ENCODE data around the gene BCL2L13.
"Not testable (repeated sequence)": the region's sequence is repeated elsewhere in the genome, so short reads cannot be mapped to it uniquely, and the experiment has no call there.

The BCL2L13 gene

DNA sequence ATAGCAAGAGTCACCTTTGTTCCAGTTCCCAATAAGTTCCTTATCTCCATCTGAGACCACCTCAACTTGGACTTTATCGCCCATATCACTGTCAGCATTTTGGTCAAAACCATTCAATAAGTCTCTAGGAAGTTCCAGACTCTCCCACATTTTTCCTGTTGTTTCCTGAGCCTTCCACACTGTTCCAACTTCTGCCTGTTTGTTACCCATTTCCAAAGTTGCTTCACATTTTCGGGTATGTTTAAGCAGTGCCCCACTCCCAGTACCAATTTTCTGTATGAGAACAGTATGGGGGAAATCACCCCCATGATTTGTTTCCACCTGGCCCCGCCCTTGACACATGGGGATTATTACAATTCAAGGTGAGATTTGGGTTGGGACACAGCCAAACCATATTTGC, 26.7 kb downstream of the BCL2L13 start:
- TF ChIP-seq EZH2 (optimal IDR thresholded peaks at IDR 0.05; ENCODE audit: low read depth, low read length), result no peak
- no peak for TF ChIP-seq EZH2phosphoT487 (IDR thresholded peaks at IDR 0.05; ENCODE audit: low read length)
- TF ChIP-seq, protein P1, sequence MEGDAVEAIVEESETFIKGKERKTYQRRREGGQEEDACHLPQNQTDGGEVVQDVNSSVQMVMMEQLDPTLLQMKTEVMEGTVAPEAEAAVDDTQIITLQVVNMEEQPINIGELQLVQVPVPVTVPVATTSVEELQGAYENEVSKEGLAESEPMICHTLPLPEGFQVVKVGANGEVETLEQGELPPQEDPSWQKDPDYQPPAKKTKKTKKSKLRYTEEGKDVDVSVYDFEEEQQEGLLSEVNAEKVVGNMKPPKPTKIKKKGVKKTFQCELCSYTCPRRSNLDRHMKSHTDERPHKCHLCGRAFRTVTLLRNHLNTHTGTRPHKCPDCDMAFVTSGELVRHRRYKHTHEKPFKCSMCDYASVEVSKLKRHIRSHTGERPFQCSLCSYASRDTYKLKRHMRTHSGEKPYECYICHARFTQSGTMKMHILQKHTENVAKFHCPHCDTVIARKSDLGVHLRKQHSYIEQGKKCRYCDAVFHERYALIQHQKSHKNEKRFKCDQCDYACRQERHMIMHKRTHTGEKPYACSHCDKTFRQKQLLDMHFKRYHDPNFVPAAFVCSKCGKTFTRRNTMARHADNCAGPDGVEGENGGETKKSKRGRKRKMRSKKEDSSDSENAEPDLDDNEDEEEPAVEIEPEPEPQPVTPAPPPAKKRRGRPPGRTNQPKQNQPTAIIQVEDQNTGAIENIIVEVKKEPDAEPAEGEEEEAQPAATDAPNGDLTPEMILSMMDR (IDR thresholded peaks at IDR 0.05; ENCODE audit: low read length), result no peak
- no peaks in the 10 kb centered on the region for H3K36me3 ChIP-seq (replicated peaks; ENCODE audit: insufficient read depth, low read length)
- H3F3A ChIP-seq (ENCODE audit: insufficient read depth, low read length), result no peaks in the 10 kb centered on the region
- 0 out of 2 replicates have a peak, but pooled peaks cover 2% of the 10 kb centered on the region for H3K79me2 ChIP-seq (ENCODE audit: low read length)
- H2AFZ ChIP-seq (ENCODE audit: low read length), result no peak overlapping the region
- H3K9ac ChIP-seq (ENCODE audit: low read length), result no peak overlapping the region
- no peak overlapping the region for H3K27ac ChIP-seq (ENCODE audit: low read length)
- no peak overlapping the region for H3K4me2 ChIP-seq (ENCODE audit: low read depth, low read length)
- H3K4me3 ChIP-seq (ENCODE audit: low read length), result no peak overlapping the region
- H3K9me3 ChIP-seq (replicated peaks; ENCODE audit: insufficient read depth, low read length), result no peaks in the 10 kb centered on the region
- H3K4me1 ChIP-seq (ENCODE audit: low read length), result no peaks in the 10 kb centered on the region
- H4K20me1 ChIP-seq (ENCODE audit: insufficient read depth, low read length), result no peaks in the 10 kb centered on the region
- no peak for DNase-seq
- H3K9me2 ChIP-seq (replicated peaks; ENCODE audit: insufficient read depth, low read length), result no peaks in the 10 kb centered on the region
- no peaks in the 10 kb centered on the region for H3K27me3 ChIP-seq (replicated peaks; ENCODE audit: insufficient read depth, low read length)

DNA sequence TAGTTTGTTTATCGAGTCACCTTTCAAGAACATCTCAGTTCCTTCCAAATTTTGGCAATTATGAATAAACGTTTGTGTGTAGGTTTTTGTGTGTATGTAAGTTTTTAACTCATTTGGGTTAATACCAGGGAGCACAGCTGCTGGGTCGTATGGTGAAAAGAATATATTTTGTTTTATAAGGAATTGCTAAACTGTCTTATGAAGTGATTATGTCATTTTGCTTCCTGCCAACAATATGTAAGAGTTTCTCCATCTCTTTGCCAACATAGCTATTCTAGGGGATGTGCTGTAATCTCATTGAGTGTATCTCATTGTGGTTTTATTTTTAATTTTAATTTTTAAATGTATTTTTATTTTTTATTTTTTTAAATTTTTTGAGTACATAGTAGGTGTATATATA, 27.3 kb downstream of the BCL2L13 start:
- Histone ChIP-seq H4K20me1 (ENCODE audit: insufficient read depth, low read length) (no peaks in the 10 kb centered on the region), H3K27ac (ENCODE audit: low read length) (no peak overlapping the region), H3K36me3 (replicated peaks; ENCODE audit: insufficient read depth, low read length) (no peaks in the 10 kb centered on the region), H3K9me3 (replicated peaks; ENCODE audit: insufficient read depth, low read length) (no peaks in the 10 kb centered on the region), H3K27me3 (replicated peaks; ENCODE audit: insufficient read depth, low read length) (no peaks in the 10 kb centered on the region), H3K4me3 (ENCODE audit: low read length) (no peak overlapping the region), H2AFZ (ENCODE audit: low read length) (no peak overlapping the region), H3K9ac (ENCODE audit: low read length) (no peak overlapping the region), H3K4me1 (ENCODE audit: low read length) (no peaks in the 10 kb centered on the region), H3K4me2 (ENCODE audit: low read depth, low read length) (no peak overlapping the region), H3F3A (ENCODE audit: insufficient read depth, low read length) (no peaks in the 10 kb centered on the region), H3K9me2 (replicated peaks; ENCODE audit: insufficient read depth, low read length) (no peaks in the 10 kb centered on the region), H3K79me2 (ENCODE audit: low read length) (0 out of 2 replicates have a peak, but pooled peaks cover 2% of the 10 kb centered on the region)
- no peak for DNase-seq
- TF ChIP-seq EZH2 (optimal IDR thresholded peaks at IDR 0.05; ENCODE audit: low read depth, low read length) (no peak), EZH2phosphoT487 (IDR thresholded peaks at IDR 0.05; ENCODE audit: low read length) (no peak)
- TF ChIP-seq, protein P1 (IDR thresholded peaks at IDR 0.05; ENCODE audit: low read length), result no peak

DNA sequence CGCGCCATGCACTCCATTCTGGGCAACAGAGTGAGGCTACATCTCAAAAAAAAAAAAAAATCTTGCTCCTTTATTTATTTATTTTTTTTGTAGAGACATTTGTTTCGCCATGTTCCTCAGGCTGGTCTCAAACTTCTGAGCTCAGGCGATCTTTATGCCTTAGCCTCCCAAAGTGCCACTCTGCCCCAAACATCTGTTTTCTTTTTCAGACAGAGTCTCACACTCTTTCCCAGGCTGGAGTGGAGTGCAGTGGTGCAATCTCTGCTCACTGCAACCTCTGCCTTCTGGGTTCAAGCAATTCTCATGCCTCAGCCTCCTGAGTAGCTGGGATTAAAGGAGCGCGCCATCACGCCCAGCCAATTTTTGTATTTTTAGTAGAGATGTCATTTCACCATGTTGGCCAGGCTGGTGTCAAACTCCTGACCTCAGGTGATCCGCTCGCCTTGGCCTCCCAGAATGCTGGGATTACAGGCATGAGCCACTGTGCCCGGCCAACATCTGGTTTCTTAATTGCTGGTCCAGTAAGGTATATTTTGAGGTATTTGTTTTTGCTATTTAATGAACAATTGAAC, 33.0 kb downstream of the BCL2L13 start:
- H2AFZ ChIP-seq (ENCODE audit: low read length); H3K79me2 ChIP-seq (ENCODE audit: low read length); H3K4me2 ChIP-seq (ENCODE audit: low read depth, low read length); H3K4me3 ChIP-seq (ENCODE audit: low read length); H3K27ac ChIP-seq (ENCODE audit: low read length); H3K9me3 ChIP-seq (replicated peaks; ENCODE audit: insufficient read depth, low read length); H3K27me3 ChIP-seq (replicated peaks; ENCODE audit: insufficient read depth, low read length); H3K9me2 ChIP-seq (replicated peaks; ENCODE audit: insufficient read depth, low read length); H3K4me1 ChIP-seq (ENCODE audit: low read length); H3F3A ChIP-seq (ENCODE audit: insufficient read depth, low read length); DNase-seq; H4K20me1 ChIP-seq (ENCODE audit: insufficient read depth, low read length); H3K36me3 ChIP-seq (replicated peaks; ENCODE audit: insufficient read depth, low read length); H3K9ac ChIP-seq (ENCODE audit: low read length): not testable (repeated sequence)

DNA sequence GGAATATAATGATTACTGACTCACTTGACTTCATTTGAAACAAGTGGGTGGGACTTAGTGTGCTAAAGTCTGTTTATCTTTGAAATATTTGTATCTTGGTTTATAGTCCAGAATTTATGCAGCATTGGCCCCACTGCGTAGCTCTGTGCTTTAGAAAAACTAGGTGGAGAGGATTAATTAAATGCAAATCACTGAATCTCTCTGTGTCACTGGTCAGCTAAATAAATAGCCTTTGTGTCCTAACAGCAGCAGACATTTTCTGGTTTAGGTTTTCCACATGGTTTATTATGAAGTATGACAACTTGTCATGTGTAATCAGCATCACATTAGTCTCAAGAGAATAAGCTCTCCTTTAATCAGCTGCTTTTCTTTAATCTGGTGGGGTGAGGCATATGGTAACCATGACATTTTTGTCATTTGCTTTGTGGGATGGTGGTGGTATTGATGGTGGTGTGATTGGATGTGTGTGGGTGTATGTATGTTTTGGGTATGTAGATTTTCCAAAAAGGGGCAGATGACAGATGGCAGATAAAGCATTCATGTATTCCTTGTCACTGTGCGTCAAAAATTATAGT, 33.9 kb downstream of the BCL2L13 start:
- Histone ChIP-seq H3K27ac (ENCODE audit: low read length) (no peak overlapping the region), H3K27me3 (replicated peaks; ENCODE audit: insufficient read depth, low read length) (no peaks in the 10 kb centered on the region), H4K20me1 (ENCODE audit: insufficient read depth, low read length) (no peaks in the 10 kb centered on the region), H3K4me1 (ENCODE audit: low read length) (no peaks in the 10 kb centered on the region), H3K79me2 (ENCODE audit: low read length) (peaks cover 5% of the 10 kb centered on the region), H3K36me3 (replicated peaks; ENCODE audit: insufficient read depth, low read length) (no peaks in the 10 kb centered on the region), H3K9ac (ENCODE audit: low read length) (no peak overlapping the region), H3K4me2 (ENCODE audit: low read depth, low read length) (no peak overlapping the region), H3K9me3 (replicated peaks; ENCODE audit: insufficient read depth, low read length) (no peaks in the 10 kb centered on the region), H3K4me3 (ENCODE audit: low read length) (no peak overlapping the region), H2AFZ (ENCODE audit: low read length) (no peak overlapping the region), H3F3A (ENCODE audit: insufficient read depth, low read length) (no peaks in the 10 kb centered on the region), H3K9me2 (replicated peaks; ENCODE audit: insufficient read depth, low read length) (no peaks in the 10 kb centered on the region)
- no peak for DNase-seq
- TF ChIP-seq EZH2 (optimal IDR thresholded peaks at IDR 0.05; ENCODE audit: low read depth, low read length) (no peak), EZH2phosphoT487 (IDR thresholded peaks at IDR 0.05; ENCODE audit: low read length) (no peak)
- TF ChIP-seq, protein P1 (IDR thresholded peaks at IDR 0.05; ENCODE audit: low read length), result no peak

Data from MM.1S (cell line).